HG02938 (cell line): ENCODE data around the gene PIK3R3.
"Not testable (repeated sequence)": the region's sequence is repeated elsewhere in the genome, so short reads cannot be mapped to it uniquely, and the experiment has no call there.

Experiments used
- ATAC-seq: cut with Tn5 transposase; IDR thresholded peaks from one replicate; pipeline ENCODE4 v1.9.1; 2021; ENCODE audit warnings: mild to moderate bottlenecking, moderate library complexity; ENCODE audit not compliant: unreplicated experiment

PIK3R3 gene

GRCh38 chr1:46113948-46114347, 18.5 kb downstream of the PIK3R3 start:
- ATAC-seq: no peak

GRCh38 chr1:46112108-46112507, 20.3 kb downstream of the PIK3R3 start:
- ATAC-seq: no peak

- no peak for ATAC-seq
Measured at GRCh38 chr1:46110521-46110920, 21.9 kb downstream of the PIK3R3 start.

GRCh38 chr1:46102769-46103476, 29.5 kb downstream of the PIK3R3 start:
- no peak for ATAC-seq

GRCh38 chr1:46099215-46099614, 33.2 kb downstream of the PIK3R3 start:
- ATAC-seq: no peak

GRCh38 chr1:46098027-46098712, 34.3 kb downstream of the PIK3R3 start:
- ATAC-seq: no peak

GRCh38 chr1:46097149-46097472, 35.3 kb downstream of the PIK3R3 start:
- ATAC-seq: no peak

- no peak for ATAC-seq
Measured at GRCh38 chr1:46096269-46097148, 35.9 kb downstream of the PIK3R3 start.

- ATAC-seq: not testable (repeated sequence)
Measured at GRCh38 chr1:46095110-46095509, 37.3 kb downstream of the PIK3R3 start.

- no peak for ATAC-seq
Measured at GRCh38 chr1:46094471-46095005, 37.9 kb downstream of the PIK3R3 start.

- not testable (repeated sequence) for ATAC-seq
Measured at GRCh38 chr1:46093832-46094231, 38.6 kb downstream of the PIK3R3 start.

GRCh38 chr1:46087891-46088290, 44.5 kb downstream of the PIK3R3 start:
- no peak for ATAC-seq

GRCh38 chr1:46086576-46086975, 45.9 kb downstream of the PIK3R3 start:
- ATAC-seq: no peak

GRCh38 chr1:46084553-46085451, 47.6 kb downstream of the PIK3R3 start:
- no peak for ATAC-seq

GRCh38 chr1:46083579-46083978, 48.9 kb downstream of the PIK3R3 start:
- no peak for ATAC-seq

GRCh38 chr1:46081619-46082018, 50.8 kb downstream of the PIK3R3 start:
- no peak for ATAC-seq

- no peak for ATAC-seq
Measured at GRCh38 chr1:46081206-46081605, 51.2 kb downstream of the PIK3R3 start.

GRCh38 chr1:46080257-46080656, 52.2 kb downstream of the PIK3R3 start:
- ATAC-seq: no peak

- no peak for ATAC-seq
Measured at GRCh38 chr1:46077644-46078043, 54.8 kb downstream of the PIK3R3 start.

GRCh38 chr1:46076343-46076742, 56.1 kb downstream of the PIK3R3 start:
- ATAC-seq: no peak
